GM11168 (cell line): ENCODE data around the gene PRR14.
"Not testable (repeated sequence)": the region's sequence is repeated elsewhere in the genome, so short reads cannot be mapped to it uniquely, and the experiment has no call there.

Experiments used
- in situ Hi-C: fragments of 300-500 bp; cut with MboI; formaldehyde crosslinking; loops from one replicate; pipeline ENCODE4 v1.12.0; 2022; ENCODE audit warnings: low sequenced_read_pairs; ENCODE audit not compliant: unreplicated experiment

Gene PRR14

DNA sequence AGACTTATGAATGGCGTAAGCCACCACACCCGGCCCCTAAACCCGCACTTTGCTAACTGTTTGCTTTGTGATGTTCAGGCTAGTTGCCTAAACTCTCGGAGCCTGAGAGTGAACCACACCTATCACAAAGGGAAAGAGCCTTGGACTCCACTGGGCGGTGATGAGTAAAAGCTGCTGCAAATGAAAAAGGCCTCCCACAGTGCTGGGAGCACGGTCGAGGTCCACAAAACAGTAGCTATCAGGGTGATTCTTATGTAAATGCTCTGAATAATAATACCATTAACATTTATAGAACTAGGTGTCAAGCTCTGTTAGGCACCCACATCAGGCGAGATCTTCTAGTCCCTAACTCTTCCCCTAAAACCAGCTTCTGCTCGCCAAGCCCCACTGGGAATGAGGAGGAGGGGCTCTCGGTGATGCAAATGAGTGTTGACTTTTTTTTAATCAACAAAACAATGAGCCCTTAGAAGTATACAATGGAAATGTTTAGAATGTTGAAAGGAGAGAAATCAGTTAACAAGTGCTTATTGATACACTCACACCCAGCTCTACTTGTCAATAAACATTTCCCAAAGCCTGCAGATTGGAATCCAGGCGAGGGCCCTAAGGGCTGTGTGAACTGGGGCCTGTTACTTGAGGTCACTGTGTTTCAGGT is 27.3 kb downstream of the PRR14 start:
- in situ Hi-C loops = no loop called here

DNA sequence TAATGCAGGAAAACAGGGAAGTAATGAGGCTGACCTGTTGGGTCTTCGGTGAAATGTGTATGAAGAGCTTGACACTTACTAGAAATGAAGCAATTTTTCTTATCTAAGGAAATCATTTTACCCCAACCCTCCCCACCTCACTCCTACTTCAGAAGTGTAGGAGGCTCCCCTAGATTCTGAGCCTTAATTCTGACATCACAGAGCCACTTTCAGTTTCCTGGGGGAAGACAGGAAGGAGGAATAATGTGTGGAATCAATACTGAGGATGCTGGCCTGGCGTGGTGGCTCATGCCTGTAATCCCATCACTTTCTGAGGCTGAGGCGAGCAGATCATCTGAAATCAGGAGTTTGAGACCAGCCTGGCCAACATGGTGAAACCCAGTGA is 27.8 kb downstream of the PRR14 start:
- in situ Hi-C loops = no loop called here

DNA sequence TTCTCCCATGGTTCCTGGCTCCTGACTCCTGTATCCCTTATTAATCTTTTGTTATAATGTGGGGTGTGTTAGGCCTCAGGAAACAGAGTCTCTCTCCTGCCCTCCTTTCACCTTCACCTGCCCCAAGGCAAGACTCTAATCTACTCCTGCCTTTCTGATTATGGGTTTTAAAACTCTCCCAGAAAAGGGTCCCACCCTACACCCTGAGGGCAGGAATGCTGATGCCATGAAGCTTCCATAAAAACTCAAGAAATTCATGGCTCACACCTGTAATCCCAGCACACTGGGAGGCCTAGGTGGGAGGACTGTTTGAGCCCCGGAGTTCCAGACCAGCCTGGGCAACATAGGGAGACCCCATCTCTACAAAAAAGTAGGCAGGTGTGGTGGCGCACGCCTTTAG is 29.6 kb downstream of the PRR14 start:
- in situ Hi-C loops = no loop called here

DNA sequence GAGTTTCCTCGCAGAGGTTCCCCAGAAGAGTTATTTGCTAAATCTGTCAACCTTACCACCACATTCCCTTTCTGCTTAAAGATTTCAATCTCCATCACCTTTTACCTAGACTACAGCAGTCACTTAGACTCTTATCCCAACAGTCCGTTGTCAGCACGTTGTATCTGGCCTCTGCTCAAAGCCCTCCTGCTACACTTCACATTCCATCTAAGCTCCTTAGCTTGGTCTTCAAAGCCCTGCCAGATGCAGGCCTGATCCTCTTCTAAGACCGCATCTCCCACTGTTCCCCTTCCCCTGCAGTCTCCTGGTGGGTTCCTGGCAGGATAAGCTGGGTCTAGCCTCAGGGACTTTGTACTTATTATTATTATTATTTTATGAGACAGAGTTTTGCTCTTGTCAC is 37.9 kb downstream of the PRR14 start:
- in situ Hi-C loops = no loop called here

DNA sequence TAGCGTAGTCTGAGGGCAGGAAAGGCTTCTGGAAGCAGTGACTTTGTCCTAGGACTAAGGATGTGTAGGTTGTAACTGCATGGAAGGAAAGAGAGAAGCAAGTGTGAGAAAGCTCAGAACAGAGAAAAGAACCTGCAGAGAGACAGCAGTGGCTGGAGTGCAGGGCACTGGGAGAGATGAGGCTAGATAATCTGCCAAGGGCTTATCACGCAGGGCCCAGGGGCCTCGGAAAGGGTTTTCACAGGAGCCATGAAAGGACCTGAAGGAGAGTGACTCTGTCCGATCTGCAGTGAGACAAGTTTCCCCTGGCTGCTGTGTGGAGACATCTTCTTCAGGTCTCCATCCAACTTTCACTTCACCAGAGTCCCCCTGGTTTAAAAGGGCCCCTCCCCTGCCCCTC is 41.1 kb downstream of the PRR14 start:
- in situ Hi-C loops = no loop called here

DNA sequence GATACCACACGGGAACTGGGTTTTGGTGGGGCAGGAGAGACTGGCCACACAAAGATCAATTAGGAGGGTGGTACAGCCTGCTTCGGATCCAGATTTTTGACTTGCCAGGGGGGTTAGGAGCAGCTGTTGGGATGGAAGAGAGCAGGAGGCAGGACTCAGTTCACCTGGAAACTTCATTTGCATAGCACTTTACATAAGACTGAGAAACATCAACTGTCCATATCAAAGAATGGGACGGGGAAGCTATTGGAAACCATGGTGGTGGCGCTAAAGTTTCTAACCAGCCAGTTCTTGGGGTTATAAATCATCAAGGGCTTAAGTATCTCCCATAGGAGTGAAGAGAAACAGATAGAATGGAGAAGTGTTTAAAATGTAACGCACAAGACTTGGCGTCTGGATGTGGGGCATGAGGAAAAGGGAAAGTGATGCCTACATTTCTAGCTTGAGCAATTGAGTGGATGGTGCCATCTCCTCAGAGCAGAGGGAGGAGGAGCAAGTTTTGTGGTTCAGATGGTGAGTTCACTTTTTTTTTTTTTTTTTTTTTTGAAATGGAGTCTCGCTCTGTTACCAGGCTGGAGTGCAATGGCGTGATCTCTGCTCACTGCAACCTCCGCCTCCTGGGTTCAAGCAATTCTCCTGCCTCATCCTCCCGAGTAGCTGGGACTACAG is 41.8 kb downstream of the PRR14 start:
- in situ Hi-C loops = no loop called here

DNA sequence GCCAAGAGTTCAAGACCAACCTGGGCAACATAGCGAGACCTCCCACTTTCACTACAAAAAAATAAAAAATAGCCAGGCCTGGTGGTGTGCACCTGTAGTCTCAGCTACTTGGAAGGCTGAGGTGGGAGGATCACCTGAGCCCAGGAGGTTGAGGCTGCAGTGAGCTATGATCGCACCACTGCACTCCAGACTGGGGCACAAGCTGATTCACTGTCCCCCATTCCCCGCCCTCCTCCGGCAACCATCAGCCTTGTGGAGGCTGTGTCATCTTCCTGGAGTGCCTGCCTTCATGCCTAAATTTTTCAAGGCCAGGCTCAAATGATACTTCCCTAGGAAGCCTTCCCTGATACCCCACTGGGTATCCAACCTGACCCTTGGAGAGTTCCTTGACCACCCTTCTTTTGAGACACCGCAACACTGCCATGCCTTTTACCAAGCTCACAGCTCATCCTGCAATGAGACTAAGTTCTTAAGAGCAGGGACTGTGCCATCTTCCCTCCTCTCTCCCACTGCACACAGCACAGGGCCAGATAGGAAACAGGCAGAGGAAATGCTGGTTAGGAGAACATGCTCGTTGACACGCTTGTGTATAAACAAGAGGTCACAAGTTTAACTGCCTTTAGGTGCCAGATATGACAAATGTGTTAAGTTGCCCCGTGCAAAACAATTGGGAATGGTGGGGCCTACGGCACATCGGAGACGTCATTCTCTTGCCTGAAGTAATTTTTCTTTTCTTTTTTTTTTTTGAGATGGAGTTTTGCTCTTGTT is 44.4 kb downstream of the PRR14 start:
- in situ Hi-C loops = no loop called here

DNA sequence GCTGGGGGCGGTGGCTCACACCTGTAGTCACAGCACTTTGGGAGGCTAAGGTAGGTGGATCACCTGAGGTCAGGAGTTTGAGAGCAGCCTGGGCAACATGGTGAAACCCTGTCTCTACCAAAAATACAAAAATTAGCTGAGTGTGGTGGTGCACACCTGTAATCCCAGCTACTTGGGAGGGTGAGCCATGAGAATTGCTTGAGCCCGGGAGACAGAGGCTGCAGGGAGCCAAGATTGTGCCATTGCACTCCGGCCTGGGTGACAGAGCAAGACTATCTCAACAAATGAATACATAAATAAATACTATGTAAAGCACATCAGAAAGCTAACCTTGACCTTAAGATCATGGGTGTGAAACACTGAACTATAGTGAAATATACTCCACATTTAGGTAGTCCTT is 45.9 kb downstream of the PRR14 start:
- in situ Hi-C loops = not testable (repeated sequence)

DNA sequence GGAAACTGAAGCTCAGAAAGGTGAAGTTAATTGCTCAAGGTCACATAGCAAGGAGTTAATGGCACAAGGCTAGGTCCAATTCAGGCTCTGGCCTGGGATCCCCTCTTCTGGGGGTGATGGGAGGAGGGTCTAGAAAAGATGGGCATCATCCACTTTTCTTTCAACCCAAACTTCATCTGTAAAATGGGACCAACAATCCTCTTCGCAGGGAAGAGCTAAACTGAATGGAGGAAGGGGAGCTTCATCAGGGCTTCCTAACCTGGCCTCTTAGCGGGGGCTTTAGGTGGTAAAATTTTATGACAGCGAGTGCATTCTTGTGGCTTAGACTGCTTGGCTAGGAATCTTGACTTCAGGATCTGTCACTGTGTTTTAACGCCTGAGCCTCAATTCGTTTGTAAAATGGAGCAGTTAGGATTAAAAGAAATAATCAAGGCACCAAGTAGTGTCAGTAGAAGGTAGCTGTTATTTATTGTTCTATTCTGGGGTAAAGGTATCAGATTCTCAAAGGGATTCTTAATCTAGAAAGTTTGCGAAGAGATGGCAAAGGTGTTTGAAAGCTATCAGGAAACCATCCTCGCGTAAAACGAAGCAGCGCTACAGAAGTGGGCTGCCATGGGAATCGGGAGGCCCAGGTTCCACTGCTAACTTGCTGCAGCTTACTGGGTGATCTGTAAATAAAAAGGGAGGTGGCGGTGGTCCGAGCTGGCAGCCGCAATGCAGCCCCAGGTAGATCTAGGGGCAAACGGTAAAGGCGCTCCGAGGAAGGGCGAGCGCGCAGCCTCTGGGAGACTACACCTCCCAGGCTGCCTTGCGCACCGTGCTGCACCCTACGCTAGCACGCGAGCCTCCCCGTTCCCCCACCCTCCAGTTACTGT is 46.7 kb downstream of the PRR14 start:
- in situ Hi-C loops = no loop called here

DNA sequence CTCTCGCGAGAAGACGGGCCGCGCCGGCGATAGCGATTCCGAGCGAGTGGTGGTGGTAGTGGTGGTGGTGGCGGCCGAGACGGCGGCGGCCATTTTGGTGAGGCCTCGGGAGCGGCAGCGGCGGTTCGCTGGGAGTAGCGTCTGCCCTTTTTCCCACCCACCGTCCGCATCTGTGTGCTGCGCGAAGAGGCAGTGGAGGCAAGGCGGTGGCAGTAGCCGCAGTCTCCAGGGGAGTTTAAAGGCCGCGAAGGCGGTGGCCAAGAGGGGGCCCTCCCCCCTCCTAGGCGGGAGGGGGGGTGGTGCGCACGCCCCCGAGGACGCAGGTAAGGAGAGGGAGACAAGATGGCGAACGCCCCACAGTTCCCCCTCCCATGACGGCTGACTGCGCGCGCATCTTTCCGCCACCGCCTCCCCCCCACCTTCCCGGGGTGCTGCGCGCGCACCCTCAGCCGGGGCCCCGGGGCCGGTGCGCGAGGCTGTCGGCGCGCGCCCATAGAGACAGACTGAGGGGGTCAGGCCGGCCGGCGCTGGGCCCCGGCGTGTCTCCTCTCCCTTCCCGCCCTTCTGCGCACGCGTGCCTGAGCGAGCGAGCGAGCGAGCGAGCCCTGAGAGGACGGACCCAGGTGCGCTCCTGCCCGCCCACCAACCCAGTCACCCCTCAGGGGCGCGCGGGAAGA is 47.5 kb downstream of the PRR14 start:
- in situ Hi-C loops = no loop called here

DNA sequence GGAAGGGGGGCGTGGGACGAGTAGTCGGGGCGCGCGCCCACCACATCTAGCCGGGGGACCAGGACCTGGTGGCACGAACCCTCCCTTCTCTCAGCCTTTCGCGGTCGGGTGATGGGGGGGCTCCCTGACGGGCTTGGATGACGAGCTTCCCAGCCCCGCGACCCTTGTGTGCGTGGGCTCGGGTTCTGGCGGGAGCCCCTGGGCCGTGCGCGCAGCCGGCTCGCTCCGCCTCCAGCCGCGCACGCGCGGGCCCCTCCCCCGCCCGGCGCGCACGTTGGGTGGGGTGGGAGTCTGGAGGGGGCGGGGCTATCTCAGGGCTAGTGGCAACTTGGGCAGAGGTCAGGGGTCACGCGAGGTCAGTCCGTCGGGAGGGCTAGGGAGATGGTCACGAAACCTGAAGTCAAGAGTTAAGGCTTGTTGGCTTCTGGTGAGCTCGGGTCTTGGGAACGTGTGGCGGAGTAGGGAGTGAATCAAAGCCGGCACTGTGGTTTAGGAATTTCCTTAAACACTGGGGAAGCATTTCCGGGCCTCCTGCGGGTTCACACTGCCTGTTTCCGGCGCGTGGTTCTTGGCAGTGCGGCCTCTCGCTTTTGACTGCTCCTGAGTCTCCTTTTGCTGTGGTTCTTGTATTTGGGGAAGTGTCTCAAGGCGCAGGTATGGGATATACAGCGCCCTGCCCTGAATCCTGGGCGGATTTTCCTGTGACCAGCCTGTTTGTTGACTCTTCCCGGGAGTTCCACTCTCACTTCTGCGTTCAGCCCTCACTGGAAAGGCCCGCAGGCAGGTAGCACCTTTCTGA is 48.3 kb downstream of the PRR14 start, which contains the start of gene SRCAP:
TSS of gene SRCAP (plus strand) at position 356 of the 799 bp plus-strand sequence. CDS start 1,654 bp downstream, outside the sequence.
- in situ Hi-C loops = no loop called here

DNA sequence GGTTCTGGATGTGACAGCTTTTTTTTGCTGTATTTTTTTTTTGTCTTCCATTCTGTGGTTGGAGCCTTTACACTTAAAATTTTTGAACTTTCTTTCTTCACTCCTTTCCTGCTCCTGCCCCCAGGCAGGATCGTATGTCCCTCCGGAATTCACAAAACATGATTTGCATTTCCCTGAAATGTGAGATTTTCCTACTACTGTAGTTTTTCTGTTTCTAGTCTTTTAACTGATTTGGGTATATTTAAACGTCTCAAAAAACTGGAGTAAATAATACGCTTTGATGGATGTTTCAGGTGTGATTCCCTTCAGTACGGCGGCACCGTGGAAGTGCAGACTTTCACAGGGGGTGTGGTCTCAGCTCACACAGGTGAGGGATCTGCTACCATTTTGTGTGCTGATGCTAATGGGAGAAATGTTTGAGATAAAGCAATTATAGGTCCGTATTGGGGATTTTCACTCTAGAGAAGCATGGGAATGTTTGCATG is 48.9 kb downstream of the PRR14 start:
- in situ Hi-C loops = no loop called here

DNA sequence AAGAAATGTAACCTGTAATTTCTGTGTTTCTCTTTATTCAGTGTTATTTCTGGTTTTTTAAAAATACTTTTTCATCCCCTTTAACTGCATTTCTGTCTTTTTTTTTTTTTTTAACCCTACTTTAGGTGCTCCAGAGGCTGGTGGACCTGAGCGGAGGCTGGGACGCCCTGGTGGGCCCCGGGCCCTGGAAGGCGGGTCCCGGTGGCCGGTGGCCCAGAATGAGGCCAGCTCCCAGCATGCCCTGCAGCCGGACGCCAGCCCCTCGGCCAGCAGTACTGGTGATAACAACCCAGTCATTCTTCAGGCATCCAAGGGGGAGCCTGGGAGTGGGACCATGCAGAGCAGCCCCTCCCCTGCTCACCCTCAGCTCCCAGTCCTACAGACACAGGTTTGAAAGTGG is 49.7 kb downstream of the PRR14 start:
- in situ Hi-C loops = no loop called here

DNA sequence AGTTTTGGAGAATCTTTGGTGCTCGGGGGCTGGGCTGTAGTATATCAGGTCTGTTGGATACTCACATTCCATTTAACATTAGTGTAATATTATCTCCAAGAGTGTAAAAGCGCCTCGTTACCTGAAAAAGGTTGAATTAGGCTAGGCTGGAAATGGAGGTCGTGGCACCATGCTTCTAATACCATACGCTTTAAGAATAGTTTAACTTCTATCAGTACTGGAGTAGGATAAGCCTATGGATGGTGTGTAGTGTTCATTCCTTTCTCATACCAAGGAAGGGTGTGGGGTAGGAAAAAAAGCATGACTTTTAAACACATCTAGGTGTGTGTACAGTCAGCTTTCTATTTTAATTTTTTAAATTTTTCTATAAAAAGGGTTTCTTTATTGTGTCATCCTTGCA is 50.2 kb downstream of the PRR14 start:
- in situ Hi-C loops = no loop called here

DNA sequence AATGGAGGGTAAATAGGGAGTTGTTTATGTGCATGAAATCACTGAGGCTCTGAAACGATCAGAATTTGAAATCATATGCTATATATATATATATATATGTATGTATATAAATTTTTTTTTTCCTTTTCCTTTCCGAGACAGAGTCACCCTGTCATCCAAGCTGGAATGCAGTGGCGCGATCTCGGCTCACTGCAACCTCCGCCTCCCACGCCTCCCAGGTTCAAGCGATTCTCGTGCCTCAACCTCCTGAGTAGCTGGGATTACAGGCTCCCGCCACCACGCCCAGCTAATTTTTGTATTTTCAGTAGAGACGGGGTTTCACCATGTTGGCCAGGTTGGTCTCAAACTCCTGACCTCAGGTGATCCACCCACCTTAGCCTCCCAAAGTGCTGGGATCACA is 52.3 kb downstream of the PRR14 start:
- in situ Hi-C loops = not testable (repeated sequence)

DNA sequence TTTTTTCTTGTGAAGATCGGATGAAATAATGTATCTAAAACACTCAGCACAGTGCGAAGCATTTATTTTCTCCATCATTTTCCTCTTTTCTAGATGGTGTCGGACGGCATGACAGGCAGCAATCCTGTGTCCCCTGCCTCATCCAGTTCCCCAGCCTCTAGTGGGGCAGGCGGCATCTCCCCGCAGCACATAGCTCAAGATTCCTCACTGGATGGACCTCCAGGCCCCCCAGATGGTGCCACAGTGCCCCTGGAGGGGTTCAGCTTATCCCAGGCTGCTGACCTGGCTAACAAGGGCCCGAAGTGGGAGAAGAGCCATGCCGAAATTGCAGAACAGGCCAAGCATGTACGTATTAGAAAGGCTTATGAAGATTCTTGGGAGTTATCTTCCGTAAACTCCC is 53.2 kb downstream of the PRR14 start:
- in situ Hi-C loops = no loop called here
